GM10266 (cell line): ENCODE results near the gene UXS1.

Experiments used
- DNase-seq: peaks from one replicate; pipeline ENCODE4 v3.0.0; 2012; ENCODE audit errors: extremely low spot score
- CTCF ChIP-seq: IDR thresholded peaks from 2 replicates; pipeline ENCODE4 v1.5.1; 2012; ENCODE audit warnings: mild to moderate bottlenecking, low read depth; ENCODE audit not compliant: control insufficient read depth, insufficient read depth; ENCODE audit errors: missing control alignments

Gene UXS1

GRCh38 chr2:106129150-106129549 lies 65.0 kb downstream of the UXS1 start:
- TF ChIP-seq CTCF = no peak
- no peak for DNase-seq

DNA sequence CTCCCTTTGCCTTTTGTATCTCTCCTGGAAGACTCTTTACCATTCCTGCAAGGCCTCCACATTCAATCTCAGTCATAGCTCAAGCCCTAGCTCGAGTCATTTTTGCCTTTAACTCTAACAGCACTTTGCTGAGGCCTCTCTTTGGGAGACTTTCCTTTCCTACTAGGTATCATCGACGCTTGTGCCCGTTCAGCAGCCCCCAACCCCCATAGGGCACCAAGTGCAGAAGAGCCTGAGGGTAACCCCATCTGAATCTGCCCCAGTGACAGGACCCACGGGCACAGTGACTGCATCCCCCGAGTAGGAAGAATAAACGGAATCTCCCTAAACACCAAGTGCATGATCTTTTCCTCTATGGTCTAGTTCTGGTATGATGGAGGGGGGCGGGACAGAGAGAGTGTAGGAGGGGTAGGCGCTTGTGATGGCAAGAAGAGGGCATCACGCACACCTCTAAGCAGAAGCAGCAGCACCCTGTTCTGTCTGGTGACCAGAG lies 66.3 kb downstream of the UXS1 start:
- DNase-seq = no peak
- no peak for TF ChIP-seq CTCF

DNA sequence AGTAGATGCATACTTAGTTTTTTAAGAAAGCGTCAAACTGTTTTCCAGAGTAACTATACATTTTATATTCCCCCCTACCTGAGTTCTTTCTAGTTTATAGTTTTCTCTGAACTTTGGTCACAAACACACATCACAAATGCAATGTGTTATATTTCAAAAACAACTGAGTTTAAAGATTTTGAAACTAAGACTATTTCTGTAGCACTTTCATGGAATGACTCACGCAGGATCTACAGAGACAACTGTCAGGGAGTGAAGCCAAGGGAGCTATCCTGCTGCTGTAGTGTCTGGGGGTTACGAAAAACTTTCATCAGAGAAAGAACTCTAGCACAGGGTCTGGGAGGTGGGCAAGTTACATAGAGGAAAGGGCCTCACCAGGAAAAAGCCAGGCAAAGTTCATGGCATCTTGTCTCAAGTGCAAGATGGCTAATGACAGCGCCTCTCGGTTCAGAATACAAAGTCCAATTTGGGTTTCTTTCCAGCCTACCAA lies 66.8 kb downstream of the UXS1 start:
- no peak for DNase-seq
- no peak for TF ChIP-seq CTCF

- DNase-seq = no peak
- TF ChIP-seq CTCF = no peak
These were observed 67.3 kb downstream of the UXS1 start for GRCh38 chr2:106126705-106127281.

GRCh38 chr2:106126295-106126694 lies 67.8 kb downstream of the UXS1 start:
- no peak for TF ChIP-seq CTCF
- DNase-seq = no peak

GRCh38 chr2:106124905-106125549 lies 69.1 kb downstream of the UXS1 start:
- DNase-seq = no peak
- TF ChIP-seq CTCF = no peak

GRCh38 chr2:106124106-106124756 lies 69.9 kb downstream of the UXS1 start:
- TF ChIP-seq CTCF = no peak
- no peak for DNase-seq
